ENCODE measurements around the gene RAD51B.

DNA sequence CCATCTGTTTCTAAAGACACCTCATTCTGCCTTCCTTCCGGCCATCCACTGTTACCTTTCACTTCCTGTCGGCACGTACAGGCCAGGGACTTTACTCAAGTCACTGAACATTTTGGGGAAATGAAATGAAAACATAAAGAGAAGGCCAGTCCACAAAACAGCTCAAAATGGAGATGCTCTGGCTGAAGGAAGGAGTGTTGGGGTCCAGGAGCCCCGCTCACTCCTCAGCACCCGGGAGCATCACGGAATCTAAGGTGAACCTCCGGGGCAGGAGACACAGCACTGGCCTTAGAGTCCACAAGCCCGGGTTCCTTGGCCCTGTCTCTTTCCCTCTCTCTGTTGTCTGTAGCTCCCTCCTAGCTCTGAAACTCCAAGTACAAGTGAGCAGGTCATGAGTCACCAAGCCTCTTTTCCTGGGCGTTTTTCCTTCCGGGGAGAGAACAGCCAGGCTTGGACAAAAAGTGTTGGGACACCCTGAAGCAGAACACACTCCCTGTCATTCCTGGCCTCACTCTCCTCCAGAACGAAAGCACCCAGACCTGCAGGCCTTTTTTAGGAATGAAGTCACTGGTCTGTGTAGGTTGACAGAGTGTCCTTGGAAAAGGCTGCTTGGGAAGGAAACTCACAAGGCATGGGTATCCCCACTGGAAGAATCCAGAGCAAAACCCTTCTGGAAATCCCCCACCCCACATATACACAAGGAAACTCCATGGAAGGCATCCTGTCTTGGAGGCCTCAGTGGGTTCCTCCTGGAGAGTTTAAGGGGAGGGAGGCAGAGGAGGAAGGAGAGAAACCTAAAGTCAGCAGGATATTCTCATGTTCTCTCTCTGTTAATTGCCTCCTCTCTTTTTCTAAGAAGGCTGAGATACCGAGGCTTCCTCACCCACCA lies 728.0 kb downstream of the RAD51B start:
- TF ChIP-seq POLR2A (IDR thresholded peaks at IDR 0.05), result no peak
- TF ChIP-seq, protein P1, sequence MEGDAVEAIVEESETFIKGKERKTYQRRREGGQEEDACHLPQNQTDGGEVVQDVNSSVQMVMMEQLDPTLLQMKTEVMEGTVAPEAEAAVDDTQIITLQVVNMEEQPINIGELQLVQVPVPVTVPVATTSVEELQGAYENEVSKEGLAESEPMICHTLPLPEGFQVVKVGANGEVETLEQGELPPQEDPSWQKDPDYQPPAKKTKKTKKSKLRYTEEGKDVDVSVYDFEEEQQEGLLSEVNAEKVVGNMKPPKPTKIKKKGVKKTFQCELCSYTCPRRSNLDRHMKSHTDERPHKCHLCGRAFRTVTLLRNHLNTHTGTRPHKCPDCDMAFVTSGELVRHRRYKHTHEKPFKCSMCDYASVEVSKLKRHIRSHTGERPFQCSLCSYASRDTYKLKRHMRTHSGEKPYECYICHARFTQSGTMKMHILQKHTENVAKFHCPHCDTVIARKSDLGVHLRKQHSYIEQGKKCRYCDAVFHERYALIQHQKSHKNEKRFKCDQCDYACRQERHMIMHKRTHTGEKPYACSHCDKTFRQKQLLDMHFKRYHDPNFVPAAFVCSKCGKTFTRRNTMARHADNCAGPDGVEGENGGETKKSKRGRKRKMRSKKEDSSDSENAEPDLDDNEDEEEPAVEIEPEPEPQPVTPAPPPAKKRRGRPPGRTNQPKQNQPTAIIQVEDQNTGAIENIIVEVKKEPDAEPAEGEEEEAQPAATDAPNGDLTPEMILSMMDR (IDR thresholded peaks at IDR 0.05), result no peak
